Activated B cell treated with CpG ODN at 0.5 μM for 24 hours (primary cell): ENCODE results near the gene FLNB. TPM values are rescaled to one million over a fixed set of nuclear protein-coding genes. Genes with fewer than 3 reads are reported as not detected.

Experiments used
- ATAC-seq: fragments of 200-7000 bp; cut with Tn5 transposase; one replicate; pipeline ENCODE4 v1.10.0; 2021; ENCODE audit warnings: low read depth, mild to moderate bottlenecking, moderate library complexity
- CTCF ChIA-PET: fragments of 350-600 bp; sonication (Branson Sonifier 250); formaldehyde crosslinking; loops from one replicate; lab custom pipeline; 2021; ENCODE audit warnings: antibody characterized with exemption; lab: Charles Lee
- POLR2A ChIA-PET: fragments of 350-600 bp; sonication (Branson Sonifier 250); formaldehyde crosslinking; loops from one replicate; lab custom pipeline; 2021; ENCODE audit warnings: antibody characterized with exemption; lab: Charles Lee
- DNase-seq: peaks from one replicate; pipeline ENCODE4 v3.0.0; 2022
- H3K27ac Mint-ChIP-seq: one replicate; pipeline ENCODE4 v1.8.0; 2020; ENCODE audit warnings: mixed read lengths
- H3K27me3 Mint-ChIP-seq: one replicate; pipeline ENCODE4 v1.8.0; 2021; ENCODE audit warnings: mixed read lengths
- H3K36me3 Mint-ChIP-seq: one replicate; pipeline ENCODE4 v1.8.0; 2021; ENCODE audit warnings: low read depth, mixed read lengths
- H3K4me1 Mint-ChIP-seq: one replicate; pipeline ENCODE4 v1.8.0; 2021; ENCODE audit warnings: mixed read lengths
- H3K4me3 Mint-ChIP-seq: one replicate; pipeline ENCODE4 v1.8.0; 2020; ENCODE audit warnings: mild to moderate bottlenecking, mixed read lengths
- H3K9me3 Mint-ChIP-seq: one replicate; pipeline ENCODE4 v1.8.0; 2020; ENCODE audit warnings: mixed read lengths
- intact Hi-C: fragments of 100-400 bp; cut with micrococcal nuclease; formaldehyde crosslinking; loops from one replicate; pipeline ENCODE4 v1.15.1; 2024
- total RNA-seq: library from RNA; stranded (reverse); gene quantifications from 2 replicates; pipeline ENCODE4 v1.2.3, GENCODE V29; 2022
- TF ChIP-seq, protein P1 (sequence below): fragments of 200-600 bp; IDR thresholded peaks from one replicate; pipeline ENCODE4 v1.8.0; 2022; ENCODE audit warnings: antibody characterized with exemption, mild to moderate bottlenecking

FLNB gene
- total RNA-seq, 1 donor from 2014 or later: 16.7 TPM

- Mint-ChIP-seq H3K36me3 (peaks cover 3% of the 10 kb centered on the region), H3K4me3 (peak overlapping the region; percentile 95), H3K9me3 (no peaks in the 10 kb centered on the region), H3K27ac (no peak overlapping the region), H3K4me1 (peaks cover 16% of the 10 kb centered on the region), H3K27me3 (no peaks in the 10 kb centered on the region)
- CTCF ChIA-PET: interaction anchor here (1.0 to 2.3 kb wide), 3 partner anchors 110 to 168 kb away, joined by 3 to 9 read pairs (median 6); no protein-coding TSS in a partner anchor
- intact Hi-C loops: loop anchor here (2.0 to 10.0 kb wide), 4 partner anchors 26 to 626 kb away; partner anchors contain the start of genes ABHD6, HTD2 and RPP14
- peak; percentile 33 for DNase-seq
- peak; percentile 15 for ATAC-seq
- POLR2A ChIA-PET: interaction anchor here (0.6 to 1.3 kb wide), 3 partner anchors 12 to 169 kb away, joined by 4 read pairs; no protein-coding TSS in a partner anchor
- TF ChIP-seq, protein P1, sequence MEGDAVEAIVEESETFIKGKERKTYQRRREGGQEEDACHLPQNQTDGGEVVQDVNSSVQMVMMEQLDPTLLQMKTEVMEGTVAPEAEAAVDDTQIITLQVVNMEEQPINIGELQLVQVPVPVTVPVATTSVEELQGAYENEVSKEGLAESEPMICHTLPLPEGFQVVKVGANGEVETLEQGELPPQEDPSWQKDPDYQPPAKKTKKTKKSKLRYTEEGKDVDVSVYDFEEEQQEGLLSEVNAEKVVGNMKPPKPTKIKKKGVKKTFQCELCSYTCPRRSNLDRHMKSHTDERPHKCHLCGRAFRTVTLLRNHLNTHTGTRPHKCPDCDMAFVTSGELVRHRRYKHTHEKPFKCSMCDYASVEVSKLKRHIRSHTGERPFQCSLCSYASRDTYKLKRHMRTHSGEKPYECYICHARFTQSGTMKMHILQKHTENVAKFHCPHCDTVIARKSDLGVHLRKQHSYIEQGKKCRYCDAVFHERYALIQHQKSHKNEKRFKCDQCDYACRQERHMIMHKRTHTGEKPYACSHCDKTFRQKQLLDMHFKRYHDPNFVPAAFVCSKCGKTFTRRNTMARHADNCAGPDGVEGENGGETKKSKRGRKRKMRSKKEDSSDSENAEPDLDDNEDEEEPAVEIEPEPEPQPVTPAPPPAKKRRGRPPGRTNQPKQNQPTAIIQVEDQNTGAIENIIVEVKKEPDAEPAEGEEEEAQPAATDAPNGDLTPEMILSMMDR: no peak
These were observed 965 bp downstream of the FLNB start for GRCh38 chr3:58009026-58009748.

GRCh38 chr3:58009749-58010535 lies 1.7 kb downstream of the FLNB start:
- Mint-ChIP-seq H3K27ac (no peak overlapping the region), H3K36me3 (peaks cover 3% of the 10 kb centered on the region), H3K9me3 (no peaks in the 10 kb centered on the region), H3K27me3 (no peaks in the 10 kb centered on the region), H3K4me3 (peak overlapping the region; percentile 95), H3K4me1 (peaks cover 16% of the 10 kb centered on the region)
- DNase-seq: no peak
- TF ChIP-seq, protein P1: no peak
- ATAC-seq: no peak
- ChIA-PET POLR2A (interaction anchor here (0.6 to 1.3 kb wide), 2 partner anchors 12 to 168 kb away, joined by 4 read pairs; no protein-coding TSS in a partner anchor), CTCF (no interaction called here)
- intact Hi-C loops: loop anchor here (2.0 to 10.0 kb wide), 4 partner anchors 25 to 625 kb away; partner anchors contain the start of genes ABHD6, HTD2 and RPP14

DNA sequence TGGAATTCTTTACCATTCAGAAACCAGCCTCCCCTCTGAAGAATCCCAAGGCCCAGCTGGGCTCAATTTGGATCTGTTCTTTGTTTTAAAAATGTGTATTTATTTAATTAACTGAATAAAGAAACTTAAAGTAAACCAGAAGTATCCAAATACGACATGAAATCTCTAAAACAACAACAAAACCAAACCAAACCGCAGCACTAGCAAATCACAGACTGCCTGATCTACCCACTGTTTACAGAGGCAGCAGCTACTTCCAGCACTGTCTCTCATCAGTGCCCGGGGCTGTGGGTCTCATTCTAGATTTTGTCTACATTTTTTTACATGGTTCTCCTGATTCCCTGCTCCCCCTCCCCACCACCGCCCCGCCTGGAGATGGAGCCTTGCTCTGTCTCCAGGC lies 2.3 kb downstream of the FLNB start:
- peaks cover 3% of the 10 kb centered on the region for H3K36me3 Mint-ChIP-seq
- no peaks in the 10 kb centered on the region for H3K27me3 Mint-ChIP-seq
- peaks cover 16% of the 10 kb centered on the region for H3K4me1 Mint-ChIP-seq
- ChIA-PET POLR2A (interaction anchor here (0.6 kb wide), 1 partner anchor 421 kb away, joined by 6 read pairs; no protein-coding TSS in a partner anchor), CTCF (no interaction called here)
- TF ChIP-seq, protein P1: no peak
- no peak overlapping the region for H3K4me3 Mint-ChIP-seq
- no peaks in the 10 kb centered on the region for H3K9me3 Mint-ChIP-seq
- intact Hi-C loops: no loop called here
- DNase-seq: no peak
- ATAC-seq: no peak
- H3K27ac Mint-ChIP-seq: no peak overlapping the region

- TF ChIP-seq, protein P1: no peak
- Mint-ChIP-seq H3K27me3 (no peaks in the 10 kb centered on the region), H3K36me3 (peaks cover 3% of the 10 kb centered on the region), H3K4me3 (no peak overlapping the region), H3K27ac (no peak overlapping the region), H3K9me3 (no peaks in the 10 kb centered on the region), H3K4me1 (peaks cover 16% of the 10 kb centered on the region)
- intact Hi-C loops: no loop called here
- ATAC-seq: no peak
- no peak for DNase-seq
- ChIA-PET CTCF (interaction anchor here (1.3 kb wide), 1 partner anchor 155 kb away, joined by 3 read pairs; no protein-coding TSS in a partner anchor), POLR2A (interaction anchor here (0.5 to 0.6 kb wide), 2 partner anchors 30 to 955 kb away, joined by 3 to 4 read pairs; no protein-coding TSS in a partner anchor)
These were observed 3.4 kb downstream of the FLNB start for GRCh38 chr3:58011580-58011979.
